Testis (tissue), 2 donors: Measurements from ENCODE around the gene AUTS2.

Experiments used
- POLR2A ChIP-seq: fragments of 450-650 bp; IDR thresholded peaks from one replicate; pipeline ENCODE4 v1.6.1; 2017; ENCODE audit warnings: antibody characterized with exemption, mild to moderate bottlenecking, moderate library complexity
- TF ChIP-seq, protein P1 (sequence below), 3 experiments: fragments of 450-650 bp in 2 of 3; fragments of 200-600 bp in 1 of 3; sonication (generic) in 1 of 3; IDR thresholded peaks; one replicate each; pipeline ENCODE4 v1.5.1; 2016 to 2019; ENCODE audit warnings: antibody characterized with exemption in 3 of 3, mild to moderate bottlenecking in 2 of 3, moderate library complexity in 1 of 3

DNA sequence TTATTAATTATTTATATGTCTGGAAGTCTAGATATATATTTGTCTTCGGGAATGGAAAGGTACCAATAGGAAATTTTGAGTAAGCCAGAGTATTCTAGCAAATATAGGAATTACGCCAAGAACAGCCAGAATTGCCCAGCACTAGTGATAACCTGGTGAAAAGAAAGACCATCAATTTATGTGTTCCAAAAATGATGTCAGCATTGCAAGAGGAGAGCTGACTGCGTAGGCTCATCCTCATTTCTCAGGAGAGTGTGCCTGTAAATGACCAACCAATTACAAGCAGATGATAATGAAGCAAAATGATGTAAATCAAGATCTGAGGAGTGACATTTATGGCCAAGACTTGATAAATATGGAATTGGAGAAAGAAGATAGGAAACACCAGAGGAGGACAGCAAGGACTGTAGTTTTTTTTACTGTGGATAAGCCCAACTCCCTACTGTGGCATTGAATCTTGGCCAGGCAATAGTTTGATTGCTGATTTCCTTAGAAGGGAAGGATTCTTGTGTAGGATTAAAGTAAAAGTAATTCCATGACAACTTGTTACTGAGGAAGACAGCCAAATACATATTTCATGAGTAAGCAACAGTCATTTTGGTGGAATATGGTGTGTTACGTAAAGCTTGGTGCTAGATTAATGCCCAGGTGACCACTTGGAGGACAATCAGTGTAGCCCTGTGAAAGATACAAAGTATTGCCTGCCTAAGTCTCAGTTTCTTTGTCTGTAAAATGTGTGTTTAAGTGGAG lies 590.8 kb downstream of the AUTS2 start:
- TF ChIP-seq, protein P1, sequence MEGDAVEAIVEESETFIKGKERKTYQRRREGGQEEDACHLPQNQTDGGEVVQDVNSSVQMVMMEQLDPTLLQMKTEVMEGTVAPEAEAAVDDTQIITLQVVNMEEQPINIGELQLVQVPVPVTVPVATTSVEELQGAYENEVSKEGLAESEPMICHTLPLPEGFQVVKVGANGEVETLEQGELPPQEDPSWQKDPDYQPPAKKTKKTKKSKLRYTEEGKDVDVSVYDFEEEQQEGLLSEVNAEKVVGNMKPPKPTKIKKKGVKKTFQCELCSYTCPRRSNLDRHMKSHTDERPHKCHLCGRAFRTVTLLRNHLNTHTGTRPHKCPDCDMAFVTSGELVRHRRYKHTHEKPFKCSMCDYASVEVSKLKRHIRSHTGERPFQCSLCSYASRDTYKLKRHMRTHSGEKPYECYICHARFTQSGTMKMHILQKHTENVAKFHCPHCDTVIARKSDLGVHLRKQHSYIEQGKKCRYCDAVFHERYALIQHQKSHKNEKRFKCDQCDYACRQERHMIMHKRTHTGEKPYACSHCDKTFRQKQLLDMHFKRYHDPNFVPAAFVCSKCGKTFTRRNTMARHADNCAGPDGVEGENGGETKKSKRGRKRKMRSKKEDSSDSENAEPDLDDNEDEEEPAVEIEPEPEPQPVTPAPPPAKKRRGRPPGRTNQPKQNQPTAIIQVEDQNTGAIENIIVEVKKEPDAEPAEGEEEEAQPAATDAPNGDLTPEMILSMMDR (IDR thresholded peaks at IDR 0.05): no peak
- TF ChIP-seq POLR2A: no peak
